HG02943 (cell line): Measurements from ENCODE around the gene TGFBR2.

ENCODE experiments used
- ATAC-seq: cut with Tn5 transposase; IDR thresholded peaks from one replicate; pipeline ENCODE4 v1.9.1; 2021; ENCODE audit warnings: mild to moderate bottlenecking, low read depth, moderate library complexity; ENCODE audit not compliant: unreplicated experiment

TGFBR2 gene

DNA sequence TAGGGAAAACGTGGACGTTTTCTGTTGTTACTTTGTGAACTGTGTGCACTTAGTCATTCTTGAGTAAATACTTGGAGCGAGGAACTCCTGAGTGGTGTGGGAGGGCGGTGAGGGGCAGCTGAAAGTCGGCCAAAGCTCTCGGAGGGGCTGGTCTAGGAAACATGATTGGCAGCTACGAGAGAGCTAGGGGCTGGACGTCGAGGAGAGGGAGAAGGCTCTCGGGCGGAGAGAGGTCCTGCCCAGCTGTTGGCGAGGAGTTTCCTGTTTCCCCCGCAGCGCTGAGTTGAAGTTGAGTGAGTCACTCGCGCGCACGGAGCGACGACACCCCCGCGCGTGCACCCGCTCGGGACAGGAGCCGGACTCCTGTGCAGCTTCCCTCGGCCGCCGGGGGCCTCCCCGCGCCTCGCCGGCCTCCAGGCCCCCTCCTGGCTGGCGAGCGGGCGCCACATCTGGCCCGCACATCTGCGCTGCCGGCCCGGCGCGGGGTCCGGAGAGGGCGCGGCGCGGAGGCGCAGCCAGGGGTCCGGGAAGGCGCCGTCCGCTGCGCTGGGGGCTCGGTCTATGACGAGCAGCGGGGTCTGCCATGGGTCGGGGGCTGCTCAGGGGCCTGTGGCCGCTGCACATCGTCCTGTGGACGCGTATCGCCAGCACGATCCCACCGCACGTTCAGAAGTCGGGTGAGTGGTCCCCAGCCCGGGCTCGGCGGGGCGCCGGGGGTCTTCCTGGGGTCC lies at the start of gene TGFBR2:
Gene TGFBR2 (plus strand): TSS at position 301 of the 731 bp plus-strand sequence. CDS start 283 bp downstream, at position 584.
- ATAC-seq = peak; percentile 81

GRCh38 chr3:30557746-30558303 lies 48.6 kb upstream of the TGFBR2 start:
- ATAC-seq = no peak

DNA sequence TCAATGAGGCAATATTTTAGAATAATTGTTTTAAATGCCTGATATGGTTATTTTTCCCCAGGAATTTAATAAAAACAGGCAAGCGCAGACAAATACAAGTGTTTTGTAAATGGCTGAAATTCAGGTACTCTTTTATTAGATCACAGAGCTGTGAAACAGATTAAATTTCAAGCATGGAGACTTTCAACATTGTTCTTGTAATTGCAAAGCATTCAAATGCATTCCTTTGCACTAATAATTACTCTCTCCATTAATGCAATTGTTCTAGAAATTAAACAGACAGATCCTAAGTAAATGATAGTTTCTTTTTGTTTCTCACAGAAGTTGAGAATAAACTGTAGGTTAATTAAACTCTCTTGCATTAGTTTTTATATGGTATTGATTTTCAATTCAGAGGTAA lies 42.4 kb upstream of the TGFBR2 start:
- ATAC-seq = no peak

DNA sequence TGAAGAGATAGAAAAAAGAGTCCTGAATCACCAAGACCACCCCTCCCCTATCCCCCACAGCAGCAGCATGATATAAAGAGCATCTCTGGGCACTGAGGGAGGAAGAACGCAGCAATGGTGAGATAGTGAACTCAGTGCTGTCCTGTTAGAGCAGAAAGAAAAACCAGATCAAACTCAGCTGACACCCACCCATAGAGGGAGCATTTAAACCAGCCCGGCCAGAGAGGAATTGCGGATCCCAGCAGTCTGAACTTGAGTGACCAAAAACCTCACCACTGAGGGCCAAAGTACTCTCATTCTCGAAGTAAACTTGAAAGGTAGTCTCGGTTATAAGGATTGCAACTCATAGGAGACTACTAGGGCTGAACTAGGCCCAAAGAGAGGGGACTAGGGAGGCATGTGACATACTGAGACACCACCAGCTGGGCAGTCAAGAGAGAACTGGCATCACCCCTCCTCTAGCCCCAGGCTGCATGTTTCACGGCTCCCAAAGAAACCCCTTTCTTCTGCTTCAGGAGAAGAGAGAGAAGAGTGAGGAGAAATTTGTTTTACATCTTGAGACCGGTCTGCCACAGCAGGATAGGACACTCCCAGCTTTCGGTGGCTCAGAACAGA lies 39.2 kb upstream of the TGFBR2 start:
- ATAC-seq = no peak

DNA sequence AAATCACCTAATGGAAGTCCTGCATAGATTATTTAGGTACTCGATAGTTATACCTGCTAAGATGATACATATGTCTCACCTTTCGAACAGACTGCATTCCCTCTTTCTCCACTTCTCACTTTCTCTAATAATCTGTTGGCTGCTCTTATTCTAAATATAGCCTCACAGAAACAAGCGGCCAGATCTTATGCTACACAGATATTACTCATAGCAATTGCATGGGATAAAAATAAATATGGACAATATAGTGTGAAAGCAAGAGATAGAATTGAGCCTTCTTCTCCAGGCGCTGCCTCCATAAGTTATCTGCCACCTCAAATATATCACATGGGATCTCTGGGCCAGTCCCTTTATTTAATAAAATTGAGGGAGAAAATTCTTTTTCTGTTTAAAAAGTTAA lies 29.5 kb upstream of the TGFBR2 start:
- ATAC-seq = no peak

DNA sequence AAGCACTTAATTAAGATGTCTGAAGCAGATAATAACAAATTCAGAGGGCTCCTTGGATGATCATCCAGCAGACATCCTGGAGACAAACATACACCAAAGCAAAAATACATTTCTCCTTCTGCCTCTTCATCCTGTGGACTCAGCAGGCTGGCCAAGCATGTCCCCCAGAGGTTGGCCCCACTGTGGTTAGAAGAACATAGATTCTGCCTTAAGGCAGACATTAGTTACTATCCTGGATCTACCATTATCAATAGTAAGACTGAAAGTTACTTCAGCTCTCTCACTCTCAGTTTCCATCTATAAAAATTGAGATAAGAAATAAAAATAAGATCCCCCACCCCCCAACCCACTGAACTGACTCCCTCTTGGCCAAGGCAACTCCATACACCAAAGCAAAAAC lies 28.6 kb upstream of the TGFBR2 start:
- no peak for ATAC-seq

- no peak for ATAC-seq
Observed at GRCh38 chr3:30578479-30578878, 27.9 kb upstream of the TGFBR2 start.

DNA sequence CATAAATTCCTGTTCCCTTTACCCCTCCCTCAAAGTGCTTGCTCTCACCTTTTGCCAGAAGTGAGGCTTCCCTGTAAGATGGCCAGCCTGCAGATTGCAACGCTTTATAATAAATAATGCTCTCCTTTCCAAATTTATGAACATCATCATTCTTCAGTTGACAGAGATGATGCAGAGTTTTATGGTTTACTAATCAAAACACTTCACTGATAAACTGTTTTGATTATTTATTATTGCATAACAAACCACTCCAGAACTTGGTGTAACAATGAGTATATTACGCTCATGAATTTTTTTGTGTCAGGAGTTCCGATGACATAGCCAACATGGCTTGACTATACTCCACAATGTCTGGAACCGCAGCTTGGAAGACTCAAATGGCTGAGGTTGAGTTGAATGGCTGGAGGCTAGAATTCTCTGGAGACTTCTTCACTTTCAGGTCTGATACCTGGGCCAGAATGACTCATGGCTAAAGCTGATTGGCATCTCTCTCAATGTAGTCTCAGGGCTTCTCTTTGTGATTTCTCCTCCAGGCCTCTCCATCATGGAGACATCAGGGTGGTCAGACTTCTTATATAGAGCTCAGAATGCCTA lies 27.3 kb upstream of the TGFBR2 start:
- no peak for ATAC-seq

DNA sequence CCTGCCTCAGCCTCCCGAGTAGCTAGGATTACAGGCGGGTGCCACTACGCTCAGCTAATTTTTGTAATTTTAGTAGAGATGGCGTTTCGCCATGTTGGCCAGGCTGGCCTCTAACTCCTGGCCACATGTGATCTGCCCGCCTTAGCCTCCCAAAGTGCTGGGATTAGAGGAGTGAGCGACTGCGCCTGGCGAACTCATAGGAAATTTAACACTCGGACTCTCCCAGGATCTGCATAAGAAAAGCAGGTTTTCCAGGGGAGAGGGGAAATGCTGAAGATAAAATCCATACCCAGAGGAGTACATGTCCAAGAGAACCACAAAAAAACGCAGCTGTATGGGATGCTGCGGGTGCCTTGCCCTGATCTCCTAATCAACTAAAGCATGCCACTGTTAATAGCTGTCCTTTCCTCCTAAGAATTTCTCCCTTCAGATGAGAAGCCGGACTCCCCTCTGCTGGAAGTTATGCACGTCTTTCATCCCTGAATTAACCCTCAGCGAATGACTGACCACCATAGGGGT lies 25.3 kb upstream of the TGFBR2 start:
- ATAC-seq = no peak

GRCh38 chr3:30581982-30582381 lies 24.4 kb upstream of the TGFBR2 start:
- no peak for ATAC-seq

- no peak for ATAC-seq
Observed at GRCh38 chr3:30583973-30584372, 22.4 kb upstream of the TGFBR2 start.

DNA sequence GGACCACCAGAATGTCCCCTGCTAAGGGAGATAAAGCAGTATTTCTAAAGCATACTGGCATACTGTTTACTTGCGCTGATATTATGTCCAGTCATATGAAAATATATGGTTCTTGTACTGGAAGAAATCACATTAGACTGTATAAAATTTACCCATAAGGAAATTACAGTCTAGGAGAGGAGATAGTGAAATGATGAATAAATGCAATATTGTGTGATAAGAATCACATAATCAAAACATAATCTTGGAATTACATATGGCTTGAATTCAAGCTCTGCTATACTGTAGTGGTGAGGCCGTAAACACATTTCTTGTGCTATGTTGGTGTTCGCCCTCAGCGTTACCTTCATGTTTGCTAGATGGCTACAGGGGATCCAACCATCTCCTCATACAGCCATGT lies 20.7 kb upstream of the TGFBR2 start:
- ATAC-seq = no peak

- ATAC-seq = no peak
Observed at GRCh38 chr3:30586096-30586805, 20.1 kb upstream of the TGFBR2 start.

- no peak for ATAC-seq
Observed at GRCh38 chr3:30586806-30587486, 19.5 kb upstream of the TGFBR2 start.

DNA sequence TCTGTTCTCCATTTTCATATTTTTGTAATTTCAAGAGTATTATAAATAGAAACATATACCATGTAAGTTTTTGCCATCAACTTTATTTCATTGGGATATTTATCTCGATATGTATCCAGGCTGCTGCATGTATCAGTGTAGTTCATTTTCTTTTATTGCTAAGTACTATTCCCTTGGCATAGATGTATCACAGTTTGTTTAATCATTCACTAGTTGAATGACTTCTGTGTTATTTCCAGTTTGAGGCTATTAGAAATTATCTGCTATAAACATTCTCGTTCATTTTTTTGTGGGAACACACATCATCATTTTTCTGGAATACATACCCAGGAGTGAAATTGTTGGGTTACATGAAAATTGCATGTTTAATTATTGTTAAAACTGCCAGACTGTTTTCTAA lies 18.5 kb upstream of the TGFBR2 start:
- ATAC-seq = no peak

GRCh38 chr3:30596152-30596551 lies 10.2 kb upstream of the TGFBR2 start:
- ATAC-seq = no peak

- no peak for ATAC-seq
Observed at GRCh38 chr3:30597131-30597768, 9.2 kb upstream of the TGFBR2 start.

GRCh38 chr3:30597769-30598134 lies 8.6 kb upstream of the TGFBR2 start:
- no peak for ATAC-seq

GRCh38 chr3:30598668-30599545 lies 7.5 kb upstream of the TGFBR2 start:
- ATAC-seq = no peak
